HCT116 (cell line): ENCODE data around the gene EZH2.

Experiments
- CTCF ChIP-seq, 3 experiments: fragments of 200-600 bp in 1 of 3; sonication (generic) in 1 of 3; IDR thresholded peaks in 2 of 3; conservative IDR thresholded peaks in 1 of 3; 2 replicates each; pipeline ENCODE4 v1.5.1; 2012 to 2017; ENCODE audit warnings: low read depth in 2 of 3, low read length in 2 of 3, antibody characterized with exemption in 1 of 3, borderline replicate concordance in 1 of 3, control low read depth in 1 of 3, mild to moderate bottlenecking in 1 of 3, mixed read lengths in 1 of 3, mixed run types in 1 of 3, moderate library complexity in 1 of 3; ENCODE audit not compliant: insufficient read depth in 1 of 3
- EZH2 ChIP-seq: fragments of 200-600 bp; sonication (generic); IDR thresholded peaks from 2 replicates; pipeline ENCODE4 v1.6.1; 2017; ENCODE audit warnings: antibody characterized with exemption, mixed run types
- POLR2A ChIP-seq: IDR thresholded peaks from 2 replicates; pipeline ENCODE4 v1.7.0; 2011; ENCODE audit warnings: borderline replicate concordance; ENCODE audit not compliant: insufficient read depth, insufficient read length; ENCODE audit errors: extremely low read depth
- POLR2AphosphoS5 ChIP-seq: IDR thresholded peaks from 2 replicates; pipeline ENCODE4 v1.6.1; 2011; ENCODE audit warnings: mild to moderate bottlenecking, low read depth, low read length, moderate library complexity

- TF ChIP-seq POLR2AphosphoS5 (no peak), CTCF (IDR thresholded peaks at IDR 0.05 in 2 of 3, conservative IDR thresholded peaks at IDR 0.05 in 1 of 3; ENCODE audit: borderline replicate concordance in 1 of 3, insufficient read depth in 1 of 3, low read depth in 2 of 3, low read length in 2 of 3) (no peak), EZH2 (no peak), POLR2A (no peak)
Observed at GRCh38 chr7:148790131-148790726, 93.9 kb downstream of the EZH2 start.
